Neural cell (in vitro differentiated cells): ENCODE measurements around the gene ZNF536. TPM values are rescaled to one million over a fixed set of nuclear protein-coding genes. Genes with fewer than 3 reads are reported as not detected.

Experiments
- H2AFZ ChIP-seq: fragments of 200-600, 300-800 bp; sonication (generic), shearing (Covaris generic); 2 replicates; pipeline ENCODE4 v1.6.0; 2014; ENCODE audit warnings: low read depth, mild to moderate bottlenecking, antibody characterized with exemption, low read length, moderate library complexity
- H3F3A ChIP-seq: fragments of 200-600 bp; shearing (Covaris generic); 2 replicates; pipeline ENCODE4 v1.6.1; 2016; ENCODE audit warnings: mild to moderate bottlenecking, moderate library complexity, mixed read lengths, antibody characterized with exemption, low read length; ENCODE audit not compliant: insufficient read depth, poor library complexity, severe bottlenecking
- H3K27ac ChIP-seq: fragments of 200-600, 300-800 bp; sonication (generic), shearing (Covaris generic); 2 replicates; pipeline ENCODE4 v1.5.1; 2014; ENCODE audit warnings: mild to moderate bottlenecking, low read length, moderate library complexity
- H3K27me3 ChIP-seq: fragments of 300-800, 200-600 bp; sonication (generic), shearing (Covaris generic); 2 replicates; pipeline ENCODE4 v1.6.0; 2014; ENCODE audit warnings: mild to moderate bottlenecking, low read depth, low read length, moderate library complexity; ENCODE audit not compliant: insufficient read depth
- H3K36me3 ChIP-seq: fragments of 300-800, 200-600 bp; sonication (generic), shearing (Covaris generic); 2 replicates; pipeline ENCODE4 v1.5.1; 2014; ENCODE audit warnings: mild to moderate bottlenecking, antibody characterized with exemption, low read length, moderate library complexity; ENCODE audit not compliant: insufficient read depth
- H3K4me2 ChIP-seq: fragments of 300-800, 200-600 bp; sonication (generic), shearing (Covaris generic); 2 replicates; pipeline ENCODE4 v1.6.0; 2014; ENCODE audit warnings: mild to moderate bottlenecking, low read length
- H3K4me3 ChIP-seq: fragments of 300-800, 200-600 bp; sonication (generic), shearing (Covaris generic); 2 replicates; pipeline ENCODE4 v1.5.1; 2014; ENCODE audit warnings: mild to moderate bottlenecking, low read length, moderate library complexity
- H3K79me2 ChIP-seq: fragments of 200-600 bp; shearing (Covaris generic); replicated peaks from 2 replicates; pipeline ENCODE4 v1.6.0; 2014; ENCODE audit warnings: mild to moderate bottlenecking, low read length, moderate library complexity; ENCODE audit not compliant: insufficient read depth
- H3K9ac ChIP-seq: fragments of 300-800, 200-600 bp; sonication (generic), shearing (Covaris generic); 2 replicates; pipeline ENCODE4 v1.6.1; 2016; ENCODE audit warnings: mild to moderate bottlenecking, low read length, mixed read lengths
- H3K9me2 ChIP-seq: fragments of 200-600 bp; shearing (Covaris generic); 2 replicates; pipeline ENCODE4 v1.6.1; 2016; ENCODE audit warnings: mild to moderate bottlenecking, low read length, mixed read lengths; ENCODE audit not compliant: insufficient read depth
- H3K9me3 ChIP-seq: fragments of 200-600, 300-800 bp; sonication (generic), shearing (Covaris generic); 2 replicates; pipeline ENCODE4 v1.6.1; 2016; ENCODE audit warnings: mild to moderate bottlenecking, mixed run types, low read length, moderate library complexity, mixed read lengths
- H4K20me1 ChIP-seq: fragments of 200-600 bp; shearing (Covaris generic); 2 replicates; pipeline ENCODE4 v1.6.1; 2016; ENCODE audit warnings: mild to moderate bottlenecking, mixed run types; ENCODE audit not compliant: insufficient read depth
- CTCF ChIP-seq: fragments of 450-650 bp; IDR thresholded peaks from 2 replicates; pipeline ENCODE4 v1.5.1; 2014; ENCODE audit warnings: antibody characterized with exemption, mild to moderate bottlenecking, moderate library complexity; ENCODE audit not compliant: poor library complexity, severe bottlenecking
- EP300 ChIP-seq: fragments of 450-650 bp; conservative IDR thresholded peaks from 2 replicates; pipeline ENCODE4 v1.6.1; 2014; ENCODE audit warnings: antibody characterized with exemption, mild to moderate bottlenecking, moderate library complexity; ENCODE audit not compliant: poor library complexity, severe bottlenecking
- EZH2 ChIP-seq: fragments of 200-600, 300-800 bp; shearing (Covaris generic), sonication (generic); IDR thresholded peaks from 2 replicates; pipeline ENCODE4 v1.6.1; 2014; ENCODE audit warnings: antibody characterized with exemption, low read length, borderline replicate concordance, mild to moderate bottlenecking; ENCODE audit not compliant: insufficient read depth, poor library complexity, severe bottlenecking
- MXI1 ChIP-seq: fragments of 450-650 bp; conservative IDR thresholded peaks from 2 replicates; pipeline ENCODE4 v1.6.1; 2014; ENCODE audit warnings: antibody characterized with exemption, mild to moderate bottlenecking; ENCODE audit not compliant: poor library complexity, severe bottlenecking
- POLR2AphosphoS5 ChIP-seq: IDR thresholded peaks from 2 replicates; pipeline ENCODE4 v1.6.1; 2012
- RAD21 ChIP-seq: fragments of 450-650 bp; conservative IDR thresholded peaks from 2 replicates; pipeline ENCODE4 v1.6.1; 2014; ENCODE audit warnings: antibody characterized with exemption, mild to moderate bottlenecking, moderate library complexity
- REST ChIP-seq: IDR thresholded peaks from 2 replicates; pipeline ENCODE4 v1.6.1; 2012; ENCODE audit warnings: borderline replicate concordance
- SMC3 ChIP-seq: fragments of 450-650 bp; conservative IDR thresholded peaks from 2 replicates; pipeline ENCODE4 v1.6.1; 2014; ENCODE audit warnings: antibody characterized with exemption, mild to moderate bottlenecking, moderate library complexity; ENCODE audit not compliant: poor library complexity
- TAF1 ChIP-seq: IDR thresholded peaks from 2 replicates; pipeline ENCODE4 v1.6.1; 2012; ENCODE audit warnings: low read depth
- polyA plus RNA-seq: library from polyadenylated mRNA; depleted of rRNA; stranded (reverse); fragments of >200 nt; gene quantifications from 2 replicates; pipeline ENCODE4 v1.2.3, GENCODE V29; 2014

Gene ZNF536
- polyA plus RNA-seq, 1 donor from 2014 or later, result 13.9 TPM

- H3K9me3 ChIP-seq, result no peaks in the 10 kb centered on the region
- no peaks in the 10 kb centered on the region for H3K79me2 ChIP-seq
- H3K36me3 ChIP-seq, result no peaks in the 10 kb centered on the region
- H3F3A ChIP-seq, result no peaks in the 10 kb centered on the region
- H3K27me3 ChIP-seq, result no peaks in the 10 kb centered on the region
- H2AFZ ChIP-seq, result no peak overlapping the region
- no peak overlapping the region for H3K4me3 ChIP-seq
- H3K9me2 ChIP-seq, result no peaks in the 10 kb centered on the region
- no peak for TF ChIP-seq CTCF
- no peak for TF ChIP-seq SMC3
- no peak for TF ChIP-seq MXI1
- TF ChIP-seq POLR2AphosphoS5, result no peak
- H3K9ac ChIP-seq, result no peak overlapping the region
- no peak overlapping the region for H3K27ac ChIP-seq
- H3K4me2 ChIP-seq, result no peak overlapping the region
- no peaks in the 10 kb centered on the region for H4K20me1 ChIP-seq
Measured at GRCh38 chr19:30353394-30353945, 18.7 kb upstream of the ZNF536 start.

- H2AFZ ChIP-seq, result no peak overlapping the region
- H3K4me3 ChIP-seq, result no peak overlapping the region
- no peaks in the 10 kb centered on the region for H3K9me3 ChIP-seq
- no peak overlapping the region for H3K4me2 ChIP-seq
- H3K27me3 ChIP-seq, result no peaks in the 10 kb centered on the region
- no peak overlapping the region for H3K9ac ChIP-seq
- H3K27ac ChIP-seq, result no peak overlapping the region
- no peaks in the 10 kb centered on the region for H3F3A ChIP-seq
- H4K20me1 ChIP-seq, result no peaks in the 10 kb centered on the region
- H3K36me3 ChIP-seq, result no peaks in the 10 kb centered on the region
- no peaks in the 10 kb centered on the region for H3K79me2 ChIP-seq
- H3K9me2 ChIP-seq, result no peaks in the 10 kb centered on the region
- TF ChIP-seq REST (no peak), TAF1 (no peak), POLR2AphosphoS5 (no peak), RAD21 (no peak), CTCF (no peak), EZH2 (no peak), SMC3 (no peak), MXI1 (no peak), EP300 (no peak)
Measured at GRCh38 chr19:30355586-30355985, 16.6 kb upstream of the ZNF536 start.
